Smooth muscle cell (in vitro differentiated cells): Measurements from ENCODE around the gene CDC42SE2. TPM values are rescaled to one million over a fixed set of nuclear protein-coding genes. Genes with fewer than 3 reads are reported as not detected.

ENCODE experiments used
- DNase-seq: peaks from one replicate; lab custom pipeline; 2025; ENCODE audit not compliant: unreplicated experiment; lab: John Stamatoyannopoulos, UW
- H2AFZ ChIP-seq: fragments of 200-600 bp; sonication (generic); 2 replicates; pipeline ENCODE4 v1.6.0; 2016; ENCODE audit warnings: antibody characterized with exemption, low read depth, mild to moderate bottlenecking
- H3F3A ChIP-seq: fragments of 200-600 bp; sonication (generic); 2 replicates; pipeline ENCODE4 v1.6.0; 2017; ENCODE audit warnings: antibody characterized with exemption, low read depth
- H3K27ac ChIP-seq: fragments of 200-600 bp; sonication (generic); 2 replicates; pipeline ENCODE4 v1.5.1; 2016; ENCODE audit warnings: low read depth, mild to moderate bottlenecking
- H3K27me3 ChIP-seq: fragments of 200-600 bp; sonication (generic); 2 replicates; pipeline ENCODE4 v1.6.1; 2016; ENCODE audit warnings: low read depth, mild to moderate bottlenecking
- H3K36me3 ChIP-seq: fragments of 200-600 bp; sonication (generic); 2 replicates; pipeline ENCODE4 v1.5.1; 2016; ENCODE audit warnings: low read depth
- H3K4me1 ChIP-seq: fragments of 200-600 bp; sonication (generic); 2 replicates; pipeline ENCODE4 v1.5.1; 2016; ENCODE audit warnings: low read depth
- H3K4me2 ChIP-seq: fragments of 200-600 bp; sonication (generic); 2 replicates; pipeline ENCODE4 v1.6.0; 2016; ENCODE audit warnings: mild to moderate bottlenecking
- H3K4me3 ChIP-seq: fragments of 200-600 bp; sonication (generic); 2 replicates; pipeline ENCODE4 v1.5.1; 2016; ENCODE audit warnings: mild to moderate bottlenecking
- H3K79me2 ChIP-seq: fragments of 200-600 bp; sonication (generic); 2 replicates; pipeline ENCODE4 v1.6.0; 2016; ENCODE audit warnings: low read depth, mild to moderate bottlenecking
- H3K9ac ChIP-seq: fragments of 200-600 bp; sonication (generic); 2 replicates; pipeline ENCODE4 v1.6.0; 2016; ENCODE audit warnings: low read depth
- H3K9me3 ChIP-seq: fragments of 200-600 bp; sonication (generic); replicated peaks from 2 replicates; pipeline ENCODE4 v1.5.1; 2016; ENCODE audit warnings: low read depth
- H4K20me1 ChIP-seq: fragments of 200-600 bp; sonication (generic); 2 replicates; pipeline ENCODE4 v1.6.0; 2016; ENCODE audit warnings: low read depth
- CTCF ChIP-seq: fragments of 200-600 bp; sonication (generic); IDR thresholded peaks from 2 replicates; pipeline ENCODE4 v1.5.1; 2017; ENCODE audit warnings: borderline replicate concordance, mild to moderate bottlenecking, antibody characterized with exemption; ENCODE audit not compliant: insufficient read depth, poor library complexity, severe bottlenecking
- WGBS: methylation state at CpG from one replicate; pipeline ENCODE4 v1.1.7; 2016; ENCODE audit warnings: low lambda C conversion rate; 5-methylcytosine and 5-hydroxymethylcytosine counted together
- polyA plus RNA-seq: library from polyadenylated mRNA; unstranded; fragments of >200 nt; fragmentation: Nextera tagmentation; extraction: Ambion mirVana; gene quantifications from 2 replicates; pipeline ENCODE4 v1.2.1, GENCODE V29; 2016
- total RNA-seq: library from RNA; depleted of rRNA; stranded (reverse); fragments of >200 nt; gene quantifications from 2 replicates; pipeline ENCODE4 v1.2.3, GENCODE V29; 2014

The CDC42SE2 gene
- total and polyA plus RNA-seq, 2 experiments from 2014 or later = 12.6 to 24.0 TPM

DNA sequence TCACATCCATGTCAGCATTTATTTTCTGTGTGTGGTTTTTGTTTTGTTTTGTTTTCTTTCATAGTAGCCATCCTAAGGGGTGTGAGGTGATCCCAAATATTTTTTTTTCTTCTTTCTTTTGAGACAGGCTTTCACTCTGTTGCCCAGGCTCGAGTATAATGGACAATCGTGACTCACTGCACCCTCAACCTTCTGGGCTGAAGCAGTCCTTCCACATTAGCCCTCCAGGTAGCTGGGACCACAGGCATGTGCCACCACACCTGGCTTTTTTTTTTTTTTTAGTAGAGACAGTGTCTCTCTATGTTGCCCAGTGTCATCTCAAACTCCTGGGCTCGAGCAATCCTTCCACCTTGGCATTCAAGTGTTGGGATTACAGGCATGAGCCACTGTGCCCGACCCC, 59.1 kb downstream of the CDC42SE2 start:
- peaks cover 70% of the 10 kb centered on the region for H3K79me2 ChIP-seq
- H3K36me3 ChIP-seq = no peaks in the 10 kb centered on the region
- H3F3A ChIP-seq = peaks cover 5% of the 10 kb centered on the region
- no peak overlapping the region for H3K9ac ChIP-seq
- H4K20me1 ChIP-seq = peaks cover 5% of the 10 kb centered on the region
- no peak overlapping the region for H3K4me3 ChIP-seq
- H3K27me3 ChIP-seq = no peaks in the 10 kb centered on the region
- H3K27ac ChIP-seq = peak overlapping the region; percentile 47
- no peak overlapping the region for H2AFZ ChIP-seq
- no peak overlapping the region for H3K4me2 ChIP-seq
- DNase-seq = no peak
- no peak for TF ChIP-seq CTCF
- 81% methylated on average over 4 of the region's 4 CpGs for WGBS
- H3K9me3 ChIP-seq = no peaks in the 10 kb centered on the region
- peaks cover 30% of the 10 kb centered on the region for H3K4me1 ChIP-seq

GRCh38 chr5:131323378-131323777, 59.5 kb downstream of the CDC42SE2 start:
- H3K79me2 ChIP-seq = peaks cover 68% of the 10 kb centered on the region
- peaks cover 5% of the 10 kb centered on the region for H3F3A ChIP-seq
- no peak for TF ChIP-seq CTCF
- H3K4me3 ChIP-seq = no peak overlapping the region
- peak overlapping the region; percentile 47 for H3K27ac ChIP-seq
- no peaks in the 10 kb centered on the region for H3K9me3 ChIP-seq
- H3K4me2 ChIP-seq = no peak overlapping the region
- no peak overlapping the region for H2AFZ ChIP-seq
- no peak for DNase-seq
- H3K9ac ChIP-seq = no peak overlapping the region
- H3K4me1 ChIP-seq = peaks cover 34% of the 10 kb centered on the region
- H3K36me3 ChIP-seq = no peaks in the 10 kb centered on the region
- H3K27me3 ChIP-seq = no peaks in the 10 kb centered on the region
- H4K20me1 ChIP-seq = peaks cover 7% of the 10 kb centered on the region

GRCh38 chr5:131324303-131324702, 60.5 kb downstream of the CDC42SE2 start:
- Histone ChIP-seq H3F3A (peaks cover 5% of the 10 kb centered on the region), H4K20me1 (peaks cover 14% of the 10 kb centered on the region), H3K79me2 (peaks cover 71% of the 10 kb centered on the region), H3K9me3 (no peaks in the 10 kb centered on the region), H3K9ac (no peak overlapping the region), H3K4me3 (no peak overlapping the region), H3K4me1 (peaks cover 40% of the 10 kb centered on the region), H3K36me3 (no peaks in the 10 kb centered on the region), H3K27me3 (no peaks in the 10 kb centered on the region), H3K27ac (no peak overlapping the region), H3K4me2 (no peak overlapping the region), H2AFZ (no peak overlapping the region)
- DNase-seq = no peak
- TF ChIP-seq CTCF = no peak
- 96% methylated on average over 1 of the region's 1 CpG for WGBS

DNA sequence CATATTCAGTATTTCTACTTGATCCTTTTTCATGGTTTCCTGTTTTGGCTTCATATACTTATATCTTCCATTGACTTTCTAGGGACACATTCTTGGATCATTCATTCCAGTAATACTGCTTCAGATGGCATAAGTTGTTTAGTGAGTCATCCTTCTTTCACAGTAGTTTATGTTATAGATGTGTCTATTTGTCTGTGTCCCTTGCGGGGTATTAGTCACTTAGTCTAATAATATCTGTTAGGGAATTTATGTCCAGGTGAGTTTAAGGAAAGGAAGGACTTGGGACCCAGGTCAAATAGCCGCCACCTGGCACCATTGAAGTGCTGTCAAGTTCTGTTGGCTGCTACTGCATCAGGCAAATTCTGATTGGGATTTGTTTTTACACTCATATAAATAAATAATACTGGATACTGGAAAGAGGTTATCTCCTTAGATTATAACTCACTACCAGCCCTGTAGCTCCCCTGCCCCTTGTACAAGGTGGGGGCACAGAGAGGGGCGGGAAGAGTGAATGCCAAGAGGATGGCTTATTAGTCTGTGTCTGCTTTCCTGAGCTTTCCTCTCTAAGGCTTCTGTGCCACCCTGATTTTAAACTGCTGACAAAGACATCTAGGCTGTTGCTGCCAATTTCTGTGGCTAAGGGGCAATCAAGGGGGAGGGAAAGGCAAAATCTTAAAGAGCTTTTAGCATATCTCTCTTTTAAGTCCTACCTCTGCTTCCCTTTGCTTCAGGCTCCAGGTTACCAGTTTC, 64.9 kb downstream of the CDC42SE2 start:
- peaks cover 19% of the 10 kb centered on the region for H4K20me1 ChIP-seq
- peak overlapping the region; percentile 28 for H3K4me2 ChIP-seq
- peaks cover 32% of the 10 kb centered on the region for H3K4me1 ChIP-seq
- peaks cover 70% of the 10 kb centered on the region for H3K79me2 ChIP-seq
- no peak overlapping the region for H3K4me3 ChIP-seq
- no peak for TF ChIP-seq CTCF
- no peaks in the 10 kb centered on the region for H3K9me3 ChIP-seq
- WGBS = 67% methylated on average over 3 of the region's 3 CpGs
- no peaks in the 10 kb centered on the region for H3K36me3 ChIP-seq
- no peak overlapping the region for H2AFZ ChIP-seq
- H3K27ac ChIP-seq = peak overlapping the region; percentile 67
- no peak for DNase-seq
- no peaks in the 10 kb centered on the region for H3K27me3 ChIP-seq
- no peak overlapping the region for H3K9ac ChIP-seq
- peaks cover 5% of the 10 kb centered on the region for H3F3A ChIP-seq
